Omental fat pad (tissue), 4 donors: ENCODE measurements around the gene NRXN2. TPM values are rescaled to one million over a fixed set of nuclear protein-coding genes. Genes with fewer than 3 reads are reported as not detected.

Experiments
- ATAC-seq: fragments of 150-250 bp; one replicate; pipeline ENCODE4 v1.9.1; 2016; ENCODE audit warnings: mild to moderate bottlenecking, moderate library complexity; ENCODE audit not compliant: low FRiP score
- DNase-seq: peaks from one replicate; pipeline ENCODE4 v3.0.0-alpha.2; 2019; ENCODE audit warnings: low spot score
- total RNA-seq, 4 donors: library from RNA; depleted of rRNA; stranded (reverse); fragments of >200 nt; gene quantifications; one replicate each; pipeline ENCODE4 v1.1.0, GENCODE V29; 2016
- TF ChIP-seq, protein P1 (sequence below), 3 donors: fragments of 450-650 bp; IDR thresholded peaks; one replicate each; pipeline ENCODE4 v1.5.1; 2016 to 2017; ENCODE audit warnings: antibody characterized with exemption in 3 of 3, mild to moderate bottlenecking in 3 of 3, moderate library complexity in 2 of 3

NRXN2 gene
- total RNA-seq, 4 donors from 2014 or later, result 1.5 to 6.3 (median 3.4) TPM

DNA sequence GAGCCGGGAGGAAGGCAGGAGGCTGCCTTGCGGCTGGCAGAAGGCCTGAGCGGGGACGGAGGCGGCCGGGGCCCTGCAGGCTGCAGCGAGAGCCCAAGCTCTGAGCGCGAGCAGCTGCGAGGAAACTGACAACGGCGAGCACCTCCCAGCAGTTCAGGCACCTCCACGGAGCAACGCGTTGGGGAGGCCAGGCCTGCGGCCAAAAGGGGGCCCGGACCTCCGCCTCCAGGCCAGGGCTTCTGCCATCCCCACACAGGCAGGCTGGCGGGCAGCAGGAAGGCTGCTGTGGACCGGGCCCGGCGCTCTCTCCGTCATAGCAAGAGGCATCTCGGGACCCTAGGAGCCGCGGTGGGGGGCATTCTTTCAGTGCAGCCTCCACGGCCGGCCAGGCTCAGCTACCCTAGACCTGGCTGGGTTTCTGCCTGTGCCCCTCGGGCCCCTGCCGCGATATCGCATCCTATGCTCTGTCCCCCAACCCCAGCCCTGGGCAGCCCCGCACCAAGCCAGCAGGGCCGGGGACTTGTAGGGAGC is 154.9 kb downstream of the NRXN2 start:
- TF ChIP-seq, protein P1, sequence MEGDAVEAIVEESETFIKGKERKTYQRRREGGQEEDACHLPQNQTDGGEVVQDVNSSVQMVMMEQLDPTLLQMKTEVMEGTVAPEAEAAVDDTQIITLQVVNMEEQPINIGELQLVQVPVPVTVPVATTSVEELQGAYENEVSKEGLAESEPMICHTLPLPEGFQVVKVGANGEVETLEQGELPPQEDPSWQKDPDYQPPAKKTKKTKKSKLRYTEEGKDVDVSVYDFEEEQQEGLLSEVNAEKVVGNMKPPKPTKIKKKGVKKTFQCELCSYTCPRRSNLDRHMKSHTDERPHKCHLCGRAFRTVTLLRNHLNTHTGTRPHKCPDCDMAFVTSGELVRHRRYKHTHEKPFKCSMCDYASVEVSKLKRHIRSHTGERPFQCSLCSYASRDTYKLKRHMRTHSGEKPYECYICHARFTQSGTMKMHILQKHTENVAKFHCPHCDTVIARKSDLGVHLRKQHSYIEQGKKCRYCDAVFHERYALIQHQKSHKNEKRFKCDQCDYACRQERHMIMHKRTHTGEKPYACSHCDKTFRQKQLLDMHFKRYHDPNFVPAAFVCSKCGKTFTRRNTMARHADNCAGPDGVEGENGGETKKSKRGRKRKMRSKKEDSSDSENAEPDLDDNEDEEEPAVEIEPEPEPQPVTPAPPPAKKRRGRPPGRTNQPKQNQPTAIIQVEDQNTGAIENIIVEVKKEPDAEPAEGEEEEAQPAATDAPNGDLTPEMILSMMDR (IDR thresholded peaks at IDR 0.05), result no peak
- ATAC-seq, result no peak
- no peak for DNase-seq

GRCh38 chr11:64566915-64567891 is 155.8 kb downstream of the NRXN2 start:
- TF ChIP-seq, protein P1 (IDR thresholded peaks at IDR 0.05), result no peak
- ATAC-seq (no peak), DNase-seq (no peak)

DNA sequence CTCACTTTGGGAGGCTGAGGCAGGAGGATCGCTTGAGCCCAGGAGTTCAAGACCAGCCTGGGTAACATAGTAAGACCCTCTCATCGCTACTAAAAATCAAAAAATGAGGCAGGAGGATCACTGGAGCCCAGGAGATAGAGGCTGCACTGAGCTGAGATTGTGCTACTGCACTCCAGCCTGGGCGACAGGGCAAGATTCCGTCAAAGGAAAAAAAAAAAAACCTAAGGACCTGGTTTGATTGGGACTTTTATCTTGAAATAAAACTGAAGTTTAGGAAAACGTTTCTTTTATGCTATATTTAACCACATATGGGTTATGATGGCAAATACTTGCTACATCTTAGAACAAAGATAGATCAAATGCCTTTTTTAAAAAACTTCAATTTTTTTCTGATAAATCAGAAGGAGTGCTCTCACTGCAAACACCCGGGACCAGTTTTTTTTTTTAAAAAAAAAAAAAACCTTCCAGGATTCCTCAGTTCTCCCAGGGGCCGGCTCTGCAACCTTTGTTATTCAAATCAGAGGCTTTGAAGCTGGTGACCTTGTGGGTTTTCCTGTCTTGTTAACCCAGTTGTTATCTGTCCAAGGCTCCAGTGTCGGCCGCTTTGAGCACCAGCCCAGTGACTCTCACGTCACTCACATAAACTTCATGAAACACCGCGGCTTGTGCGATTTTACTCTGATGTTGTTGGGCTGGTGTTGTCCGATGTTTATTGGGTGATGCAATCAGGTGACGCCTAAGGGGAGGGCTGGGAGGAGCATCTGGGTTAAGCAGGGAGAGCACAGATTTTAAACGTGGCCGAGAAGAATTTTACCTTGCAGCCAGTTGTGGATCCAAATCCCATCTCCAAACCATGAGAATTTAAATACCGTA is 156.7 kb downstream of the NRXN2 start:
- DNase-seq, result peak; percentile 58
- ATAC-seq, result peak; percentile 66
- TF ChIP-seq, protein P1 (IDR thresholded peaks at IDR 0.05), result no peak

GRCh38 chr11:64564947-64565889 is 157.8 kb downstream of the NRXN2 start:
- ATAC-seq, result no peak
- TF ChIP-seq, protein P1 (IDR thresholded peaks at IDR 0.05), result no peak
- no peak for DNase-seq

DNA sequence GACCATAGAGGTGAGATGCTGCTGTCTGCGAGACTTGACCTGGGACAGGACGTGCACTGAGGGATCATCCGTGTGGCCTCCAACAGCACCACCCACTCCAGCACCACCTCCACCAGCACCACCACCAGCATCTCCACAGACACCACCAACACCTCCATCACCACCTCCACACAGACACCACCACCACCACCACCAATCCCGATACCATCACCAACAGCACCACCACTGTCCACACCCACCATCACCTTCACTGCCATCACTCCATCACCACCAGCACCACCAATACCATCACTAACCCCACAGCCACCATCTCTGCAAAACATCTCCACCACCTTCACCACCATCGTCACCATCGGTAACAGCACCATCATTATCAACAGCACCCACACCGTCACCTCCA is 158.6 kb downstream of the NRXN2 start:
- ATAC-seq (no peak), DNase-seq (no peak)
- TF ChIP-seq, protein P1 (IDR thresholded peaks at IDR 0.05), result no peak

- no peak for ATAC-seq
- TF ChIP-seq, protein P1 (IDR thresholded peaks at IDR 0.05), result no peak
- no peak for DNase-seq
These were observed 159.0 kb downstream of the NRXN2 start for GRCh38 chr11:64563966-64564365.
